Esophagus squamous epithelium (tissue), 4 donors: ENCODE results near the gene GPC1.

Experiments used
- POLR2A ChIP-seq, 4 donors: fragments of 450-650 bp; IDR thresholded peaks; one replicate each; pipeline ENCODE4 v1.6.1; 2017; ENCODE audit warnings: antibody characterized with exemption in 4 of 4, mild to moderate bottlenecking in 4 of 4, moderate library complexity in 3 of 4
- TF ChIP-seq, protein P1 (sequence below), 6 experiments: fragments of 450-650 bp in 4 of 6; fragments of 200-600 bp in 2 of 6; sonication (generic) in 2 of 6; IDR thresholded peaks; one replicate each; pipeline ENCODE4 v1.5.1; 2016 to 2019; ENCODE audit warnings: antibody characterized with exemption in 6 of 6, mild to moderate bottlenecking in 4 of 6, moderate library complexity in 4 of 6

DNA sequence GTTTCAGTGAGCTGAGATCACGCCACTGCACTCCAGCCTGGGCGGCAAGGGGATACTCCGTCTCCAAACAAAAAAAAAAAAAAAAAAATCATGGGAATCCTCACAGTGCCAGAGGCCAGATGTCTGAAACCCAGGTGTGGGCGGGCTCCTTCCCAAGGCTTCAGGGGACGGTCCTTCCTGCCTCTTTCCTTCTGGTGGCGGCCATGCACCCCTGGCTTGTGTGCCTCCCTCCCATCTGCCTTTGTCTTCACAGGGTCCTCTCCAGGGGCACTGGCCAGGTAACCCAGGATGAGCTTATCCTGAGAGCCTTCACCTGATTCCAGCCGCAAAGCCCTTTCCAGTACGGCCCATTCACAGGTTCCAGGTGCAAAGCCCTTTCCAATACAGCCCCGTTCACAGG lies 40.9 kb upstream of the GPC1 start:
- TF ChIP-seq, protein P1, sequence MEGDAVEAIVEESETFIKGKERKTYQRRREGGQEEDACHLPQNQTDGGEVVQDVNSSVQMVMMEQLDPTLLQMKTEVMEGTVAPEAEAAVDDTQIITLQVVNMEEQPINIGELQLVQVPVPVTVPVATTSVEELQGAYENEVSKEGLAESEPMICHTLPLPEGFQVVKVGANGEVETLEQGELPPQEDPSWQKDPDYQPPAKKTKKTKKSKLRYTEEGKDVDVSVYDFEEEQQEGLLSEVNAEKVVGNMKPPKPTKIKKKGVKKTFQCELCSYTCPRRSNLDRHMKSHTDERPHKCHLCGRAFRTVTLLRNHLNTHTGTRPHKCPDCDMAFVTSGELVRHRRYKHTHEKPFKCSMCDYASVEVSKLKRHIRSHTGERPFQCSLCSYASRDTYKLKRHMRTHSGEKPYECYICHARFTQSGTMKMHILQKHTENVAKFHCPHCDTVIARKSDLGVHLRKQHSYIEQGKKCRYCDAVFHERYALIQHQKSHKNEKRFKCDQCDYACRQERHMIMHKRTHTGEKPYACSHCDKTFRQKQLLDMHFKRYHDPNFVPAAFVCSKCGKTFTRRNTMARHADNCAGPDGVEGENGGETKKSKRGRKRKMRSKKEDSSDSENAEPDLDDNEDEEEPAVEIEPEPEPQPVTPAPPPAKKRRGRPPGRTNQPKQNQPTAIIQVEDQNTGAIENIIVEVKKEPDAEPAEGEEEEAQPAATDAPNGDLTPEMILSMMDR (IDR thresholded peaks at IDR 0.05), result no peak
- TF ChIP-seq POLR2A (IDR thresholded peaks at IDR 0.05), result no peak
